HCT116 (cell line): Measurements from ENCODE around the gene GALNS.

Experiments used
- CTCF ChIP-seq, 3 experiments: fragments of 200-600 bp in 1 of 3; sonication (generic) in 1 of 3; IDR thresholded peaks in 2 of 3; conservative IDR thresholded peaks in 1 of 3; 2 replicates each; pipeline ENCODE4 v1.5.1; 2012 to 2017; ENCODE audit warnings: low read depth in 2 of 3, low read length in 2 of 3, antibody characterized with exemption in 1 of 3, borderline replicate concordance in 1 of 3, control low read depth in 1 of 3, mild to moderate bottlenecking in 1 of 3, mixed read lengths in 1 of 3, mixed run types in 1 of 3, moderate library complexity in 1 of 3; ENCODE audit not compliant: insufficient read depth in 1 of 3
- EGR1 ChIP-seq: IDR thresholded peaks from 2 replicates; pipeline ENCODE4 v1.6.1; 2012; ENCODE audit warnings: low read depth
- ELF1 ChIP-seq: IDR thresholded peaks from 2 replicates; pipeline ENCODE4 v1.6.1; 2012; ENCODE audit warnings: low read depth, borderline replicate concordance
- EZH2phosphoT487 ChIP-seq: fragments of 200-600 bp; IDR thresholded peaks from 2 replicates; pipeline ENCODE4 v1.6.1; 2018; ENCODE audit warnings: antibody characterized with exemption, borderline replicate concordance
- JUND ChIP-seq: IDR thresholded peaks from 2 replicates; pipeline ENCODE4 v1.6.1; 2012
- MAX ChIP-seq: IDR thresholded peaks from 2 replicates; pipeline ENCODE4 v1.6.1; 2012
- POLR2A ChIP-seq: IDR thresholded peaks from 2 replicates; pipeline ENCODE4 v1.7.0; 2011; ENCODE audit warnings: borderline replicate concordance; ENCODE audit not compliant: insufficient read depth, insufficient read length; ENCODE audit errors: extremely low read depth
- POLR2AphosphoS5 ChIP-seq: IDR thresholded peaks from 2 replicates; pipeline ENCODE4 v1.6.1; 2011; ENCODE audit warnings: mild to moderate bottlenecking, low read depth, low read length, moderate library complexity
- RAD21 ChIP-seq: IDR thresholded peaks from 2 replicates; pipeline ENCODE4 v1.6.1; 2012; ENCODE audit warnings: low read depth, mild to moderate bottlenecking
- SP1 ChIP-seq: IDR thresholded peaks from 2 replicates; pipeline ENCODE4 v1.6.1; 2012; ENCODE audit warnings: low read depth
- YY1 ChIP-seq: IDR thresholded peaks from 2 replicates; pipeline ENCODE4 v1.6.1; 2011; ENCODE audit warnings: low read length, low read depth, moderate library complexity, mild to moderate bottlenecking; ENCODE audit not compliant: insufficient replicate concordance; ENCODE audit errors: extremely low read depth
- ZBTB33 ChIP-seq: IDR thresholded peaks from 2 replicates; pipeline ENCODE4 v1.6.1; 2011; ENCODE audit warnings: mild to moderate bottlenecking, low read length, moderate library complexity; ENCODE audit not compliant: insufficient replicate concordance; ENCODE audit errors: extremely low read depth
- TF ChIP-seq, protein P1 (sequence below): IDR thresholded peaks from 2 replicates; pipeline ENCODE4 v1.6.1; 2012; ENCODE audit warnings: low read depth

DNA sequence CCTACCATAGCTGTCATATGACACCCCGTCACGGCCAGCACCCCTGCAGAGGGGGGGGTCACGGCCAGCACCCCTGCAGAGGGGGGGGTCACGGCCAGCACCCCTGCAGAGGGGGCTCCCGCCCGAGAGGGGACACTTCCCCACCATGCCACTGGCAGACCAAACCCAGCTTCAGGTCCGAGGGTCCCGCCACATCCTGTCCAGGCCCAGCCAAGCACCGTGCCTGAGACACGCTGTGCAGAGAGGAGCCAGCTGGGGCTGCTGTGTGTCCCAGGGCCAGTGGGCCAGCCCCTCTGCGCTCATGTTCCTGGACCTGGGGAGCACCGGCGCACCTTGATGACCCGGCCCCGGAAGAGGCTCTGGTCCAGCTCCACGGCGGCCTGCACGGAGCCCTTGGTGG lies 7.8 kb upstream of the GALNS start:
- TF ChIP-seq ZBTB33 (no peak), CTCF (IDR thresholded peaks at IDR 0.05 in 2 of 3, conservative IDR thresholded peaks at IDR 0.05 in 1 of 3; ENCODE audit: borderline replicate concordance in 1 of 3, insufficient read depth in 1 of 3, low read depth in 2 of 3, low read length in 2 of 3) (no peak), POLR2AphosphoS5 (no peak), EGR1 (no peak), ELF1 (no peak), EZH2phosphoT487 (no peak), SP1 (no peak), MAX (no peak), POLR2A (no peak), RAD21 (no peak), YY1 (no peak), JUND (no peak)
- TF ChIP-seq, protein P1, sequence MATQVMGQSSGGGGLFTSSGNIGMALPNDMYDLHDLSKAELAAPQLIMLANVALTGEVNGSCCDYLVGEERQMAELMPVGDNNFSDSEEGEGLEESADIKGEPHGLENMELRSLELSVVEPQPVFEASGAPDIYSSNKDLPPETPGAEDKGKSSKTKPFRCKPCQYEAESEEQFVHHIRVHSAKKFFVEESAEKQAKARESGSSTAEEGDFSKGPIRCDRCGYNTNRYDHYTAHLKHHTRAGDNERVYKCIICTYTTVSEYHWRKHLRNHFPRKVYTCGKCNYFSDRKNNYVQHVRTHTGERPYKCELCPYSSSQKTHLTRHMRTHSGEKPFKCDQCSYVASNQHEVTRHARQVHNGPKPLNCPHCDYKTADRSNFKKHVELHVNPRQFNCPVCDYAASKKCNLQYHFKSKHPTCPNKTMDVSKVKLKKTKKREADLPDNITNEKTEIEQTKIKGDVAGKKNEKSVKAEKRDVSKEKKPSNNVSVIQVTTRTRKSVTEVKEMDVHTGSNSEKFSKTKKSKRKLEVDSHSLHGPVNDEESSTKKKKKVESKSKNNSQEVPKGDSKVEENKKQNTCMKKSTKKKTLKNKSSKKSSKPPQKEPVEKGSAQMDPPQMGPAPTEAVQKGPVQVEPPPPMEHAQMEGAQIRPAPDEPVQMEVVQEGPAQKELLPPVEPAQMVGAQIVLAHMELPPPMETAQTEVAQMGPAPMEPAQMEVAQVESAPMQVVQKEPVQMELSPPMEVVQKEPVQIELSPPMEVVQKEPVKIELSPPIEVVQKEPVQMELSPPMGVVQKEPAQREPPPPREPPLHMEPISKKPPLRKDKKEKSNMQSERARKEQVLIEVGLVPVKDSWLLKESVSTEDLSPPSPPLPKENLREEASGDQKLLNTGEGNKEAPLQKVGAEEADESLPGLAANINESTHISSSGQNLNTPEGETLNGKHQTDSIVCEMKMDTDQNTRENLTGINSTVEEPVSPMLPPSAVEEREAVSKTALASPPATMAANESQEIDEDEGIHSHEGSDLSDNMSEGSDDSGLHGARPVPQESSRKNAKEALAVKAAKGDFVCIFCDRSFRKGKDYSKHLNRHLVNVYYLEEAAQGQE: no peak
